Hepatocyte (in vitro differentiated cells): ENCODE results near the gene IP6K1. TPM values are rescaled to one million over a fixed set of nuclear protein-coding genes. Genes with fewer than 3 reads are reported as not detected.

Experiments
- DNase-seq: peaks from one replicate; pipeline ENCODE4 v3.0.0-alpha.2; 2016; ENCODE audit warnings: low spot score
- H2AFZ ChIP-seq: fragments of 200-600 bp; sonication (generic); 2 replicates; pipeline ENCODE4 v1.6.0; 2016; ENCODE audit warnings: antibody characterized with exemption, mild to moderate bottlenecking
- H3K27ac ChIP-seq: fragments of 200-600 bp; sonication (generic); 2 replicates; pipeline ENCODE4 v1.5.1; 2016; ENCODE audit warnings: mild to moderate bottlenecking
- H3K27me3 ChIP-seq: fragments of 200-600 bp; sonication (generic); 2 replicates; pipeline ENCODE4 v1.6.1; 2016
- H3K36me3 ChIP-seq: fragments of 200-600 bp; sonication (generic); replicated peaks from 2 replicates; pipeline ENCODE4 v1.5.1; 2016; ENCODE audit warnings: low read depth; ENCODE audit not compliant: insufficient read depth
- H3K4me1 ChIP-seq: fragments of 200-600 bp; sonication (generic); 2 replicates; pipeline ENCODE4 v1.5.1; 2016; ENCODE audit warnings: mild to moderate bottlenecking, moderate library complexity; ENCODE audit not compliant: insufficient read depth
- H3K4me2 ChIP-seq: fragments of 200-600 bp; sonication (generic); 2 replicates; pipeline ENCODE4 v1.6.0; 2016
- H3K4me3 ChIP-seq: fragments of 200-600 bp; sonication (generic); 2 replicates; pipeline ENCODE4 v1.5.1; 2016; ENCODE audit warnings: mild to moderate bottlenecking
- H3K79me2 ChIP-seq: fragments of 200-600 bp; sonication (generic); 2 replicates; pipeline ENCODE4 v1.6.0; 2017; ENCODE audit warnings: mild to moderate bottlenecking
- H3K9me2 ChIP-seq: fragments of 200-600 bp; sonication (generic); replicated peaks from 2 replicates; pipeline ENCODE4 v1.6.0; 2017; ENCODE audit warnings: mild to moderate bottlenecking; ENCODE audit not compliant: insufficient read depth
- H3K9me3 ChIP-seq: fragments of 200-600 bp; sonication (generic); 2 replicates; pipeline ENCODE4 v1.5.1; 2016; ENCODE audit warnings: low read depth, mild to moderate bottlenecking
- H4K20me1 ChIP-seq: fragments of 200-600 bp; sonication (generic); 2 replicates; pipeline ENCODE4 v1.6.0; 2016; ENCODE audit warnings: mild to moderate bottlenecking; ENCODE audit not compliant: insufficient read depth, poor library complexity, severe bottlenecking
- CTCF ChIP-seq: fragments of 200-600 bp; sonication (generic); IDR thresholded peaks from 2 replicates; pipeline ENCODE4 v1.5.1; 2016; ENCODE audit warnings: antibody characterized with exemption, mild to moderate bottlenecking; ENCODE audit not compliant: poor library complexity
- EZH2 ChIP-seq: fragments of 200-600 bp; sonication (generic); IDR thresholded peaks from 2 replicates; pipeline ENCODE4 v1.6.1; 2016; ENCODE audit warnings: antibody characterized with exemption, mild to moderate bottlenecking, borderline replicate concordance
- EZH2phosphoT487 ChIP-seq: fragments of 200-600 bp; sonication (generic); IDR thresholded peaks from one replicate; pipeline ENCODE4 v1.6.1; 2018; ENCODE audit warnings: antibody characterized with exemption, mild to moderate bottlenecking, low read depth, moderate library complexity; ENCODE audit not compliant: unreplicated experiment, severe bottlenecking
- WGBS: methylation state at CpG from one replicate; pipeline ENCODE4 v1.1.6; 2016; ENCODE audit warnings: low lambda C conversion rate; ENCODE audit errors: missing lambda C conversion rate; 5-methylcytosine and 5-hydroxymethylcytosine counted together
- polyA plus RNA-seq: library from polyadenylated mRNA; unstranded; fragments of >200 nt; fragmentation: Nextera tagmentation; extraction: Ambion mirVana; gene quantifications from 2 replicates; pipeline ENCODE4 v1.2.1, GENCODE V29; 2016
- total RNA-seq: library from RNA; depleted of rRNA; stranded (reverse); fragments of >200 nt; gene quantifications from 2 replicates; pipeline ENCODE4 v1.2.3, GENCODE V29; 2014

Gene IP6K1
- total and polyA plus RNA-seq, 2 experiments from 2014 or later = 21.6 to 32.6 TPM

DNA sequence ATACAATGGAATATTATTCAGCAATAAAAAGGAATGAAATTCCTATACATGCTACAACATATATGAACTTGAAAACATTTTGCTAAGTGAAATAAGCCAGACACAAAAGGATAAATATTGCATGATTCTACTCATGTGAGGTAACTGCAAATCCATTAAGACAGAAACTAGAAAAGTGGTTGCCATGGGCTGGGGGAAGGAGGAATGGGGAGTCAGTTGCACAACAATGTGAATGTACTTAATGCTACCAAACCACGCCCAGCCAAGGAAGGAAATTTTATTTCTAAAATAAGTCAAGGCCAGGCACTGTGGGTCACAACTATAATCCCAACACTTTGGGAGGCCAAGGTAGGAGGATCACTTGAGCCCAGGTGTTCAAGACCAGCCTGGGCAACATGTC is 52.8 kb downstream of the IP6K1 start:
- Histone ChIP-seq H3K79me2 (peaks cover 26% of the 10 kb centered on the region), H3K27me3 (no peaks in the 10 kb centered on the region), H3K27ac (no peak overlapping the region), H4K20me1 (no peaks in the 10 kb centered on the region), H3K9me3 (no peaks in the 10 kb centered on the region), H3K9me2 (no peaks in the 10 kb centered on the region), H3K4me1 (no peaks in the 10 kb centered on the region), H3K4me3 (no peak overlapping the region), H2AFZ (no peak overlapping the region), H3K36me3 (no peaks in the 10 kb centered on the region), H3K4me2 (no peak overlapping the region)
- no peak for DNase-seq
- WGBS = 100% methylated on average over 1 of the region's 1 CpG
- no peak for TF ChIP-seq EZH2phosphoT487
- TF ChIP-seq EZH2 = no peak
- no peak for TF ChIP-seq CTCF

GRCh38 chr3:49732597-49732996 is 53.7 kb downstream of the IP6K1 start:
- Histone ChIP-seq H3K4me1 (no peaks in the 10 kb centered on the region), H3K27me3 (no peaks in the 10 kb centered on the region), H3K9me3 (no peaks in the 10 kb centered on the region), H3K27ac (no peak overlapping the region), H3K79me2 (peaks cover 26% of the 10 kb centered on the region), H4K20me1 (no peaks in the 10 kb centered on the region), H3K4me3 (no peak overlapping the region), H3K9me2 (no peaks in the 10 kb centered on the region), H3K36me3 (no peaks in the 10 kb centered on the region), H2AFZ (no peak overlapping the region), H3K4me2 (no peak overlapping the region)
- 97% methylated on average over 11 of the region's 11 CpGs for WGBS
- TF ChIP-seq CTCF (no peak), EZH2phosphoT487 (no peak), EZH2 (no peak)
- no peak for DNase-seq

DNA sequence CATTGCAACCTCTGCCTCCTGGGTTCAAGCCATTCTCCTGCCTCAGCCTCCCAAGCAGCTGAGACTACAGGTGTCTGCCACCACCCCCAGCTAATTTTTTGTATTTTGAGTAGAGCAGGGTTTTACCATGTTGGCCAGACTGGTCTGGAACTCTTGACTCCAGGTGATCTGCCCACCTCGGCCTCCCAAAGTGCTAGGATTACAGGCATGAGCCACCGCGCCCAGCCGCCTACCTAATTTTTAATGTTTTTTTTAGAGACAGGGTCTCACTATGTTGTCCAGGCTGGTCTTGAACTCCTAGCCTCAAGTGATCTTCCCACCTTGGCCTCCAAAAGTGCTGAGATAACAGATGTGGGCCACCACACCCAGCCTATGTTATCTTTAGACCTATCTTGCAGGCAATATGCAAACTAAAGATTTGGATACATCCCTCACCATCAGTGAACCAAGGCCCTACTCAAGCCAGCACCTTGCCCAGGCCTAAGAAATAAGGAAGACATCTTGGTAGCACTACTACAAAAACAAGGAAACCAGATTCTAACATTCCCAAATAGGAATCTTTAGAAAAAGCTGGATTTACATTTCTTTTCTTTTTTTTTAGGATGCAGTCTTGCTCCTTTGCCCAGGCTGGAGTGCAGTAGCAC is 56.3 kb downstream of the IP6K1 start:
- Histone ChIP-seq H2AFZ (no peak overlapping the region), H3K79me2 (peaks cover 22% of the 10 kb centered on the region), H3K27ac (no peak overlapping the region), H3K36me3 (no peaks in the 10 kb centered on the region), H3K9me3 (no peaks in the 10 kb centered on the region), H4K20me1 (no peaks in the 10 kb centered on the region), H3K27me3 (no peaks in the 10 kb centered on the region), H3K9me2 (no peaks in the 10 kb centered on the region), H3K4me1 (no peaks in the 10 kb centered on the region), H3K4me2 (no peak overlapping the region), H3K4me3 (no peak overlapping the region)
- TF ChIP-seq CTCF (no peak), EZH2phosphoT487 (no peak), EZH2 (no peak)
- WGBS = 100% methylated on average over 4 of the region's 4 CpGs
- DNase-seq = no peak
